ENCODE data around the gene ZNF157.

DNA sequence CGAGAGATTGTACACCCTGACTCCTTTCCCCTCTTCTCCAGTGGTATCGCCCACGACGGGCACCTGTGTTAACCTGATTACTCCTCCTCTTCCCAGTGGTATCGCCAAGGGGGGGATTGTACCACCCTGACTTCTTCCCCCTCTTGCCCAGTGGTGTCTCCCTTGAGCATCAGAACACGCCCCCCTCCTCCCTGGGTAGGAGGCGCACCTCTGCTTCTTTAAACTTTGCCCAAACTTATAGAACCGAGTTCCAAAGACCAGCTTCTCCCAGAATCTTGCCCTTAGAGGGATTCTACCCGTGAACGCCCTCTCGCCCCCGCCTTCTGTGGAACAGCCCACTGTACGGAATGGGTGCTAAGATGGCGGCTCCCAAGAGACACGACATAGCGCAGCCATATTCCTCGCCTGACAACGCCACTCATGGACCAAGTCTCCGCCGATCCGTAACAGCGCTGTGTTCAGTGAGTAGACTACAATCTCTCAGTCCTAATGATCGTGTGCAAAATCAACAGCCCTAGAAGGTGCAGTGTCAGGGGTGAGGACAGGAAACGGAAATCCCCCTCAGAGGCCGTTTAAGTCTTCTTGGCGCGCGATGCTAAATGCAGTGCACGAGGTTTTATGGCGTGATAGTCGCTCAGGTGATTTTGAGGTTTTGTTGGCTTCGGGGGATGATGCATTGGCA lies 4.2 kb upstream of the ZNF157 start:
- TF ChIP-seq SUZ12 (IDR thresholded peaks at IDR 0.05): no peak
- no peak for TF ChIP-seq ARNT (IDR thresholded peaks at IDR 0.05)
- no peak for TF ChIP-seq FOXM1 (IDR thresholded peaks at IDR 0.05; ENCODE audit: borderline replicate concordance)
